GM23248 (cell line): ENCODE data around the gene BTBD3. TPM values are rescaled to one million over a fixed set of nuclear protein-coding genes. Genes with fewer than 3 reads are reported as not detected.
A peak's percentile ranks its signal among the peaks of the same experiment; 100 is the strongest.

ENCODE experiments used
- DNase-seq: peaks from one replicate; pipeline ENCODE4 v3.0.0-alpha.2; 2015
- H2AFZ ChIP-seq: fragments of 200-600 bp; sonication (generic); 2 replicates; pipeline ENCODE4 v1.6.1; 2016; ENCODE audit warnings: antibody characterized with exemption
- H3F3A ChIP-seq: fragments of 200-600 bp; sonication (generic); 2 replicates; pipeline ENCODE4 v1.6.1; 2016; ENCODE audit warnings: mild to moderate bottlenecking, antibody characterized with exemption, mixed run types; ENCODE audit not compliant: insufficient read depth
- H3K27ac ChIP-seq: fragments of 200-600 bp; sonication (generic); 2 replicates; pipeline ENCODE4 v1.5.1; 2016; ENCODE audit warnings: mild to moderate bottlenecking
- H3K27me3 ChIP-seq: fragments of 200-600 bp; sonication (generic); replicated peaks from 2 replicates; pipeline ENCODE4 v1.6.1; 2016; ENCODE audit warnings: mild to moderate bottlenecking; ENCODE audit not compliant: insufficient read depth
- H3K36me3 ChIP-seq: fragments of 200-600 bp; sonication (generic); 2 replicates; pipeline ENCODE4 v1.6.1; 2016; ENCODE audit warnings: low read depth, mild to moderate bottlenecking
- H3K4me1 ChIP-seq: fragments of 200-600 bp; sonication (generic); 2 replicates; pipeline ENCODE4 v1.6.1; 2016; ENCODE audit warnings: mild to moderate bottlenecking; ENCODE audit not compliant: insufficient read depth
- H3K4me2 ChIP-seq: fragments of 200-600 bp; sonication (generic); one replicate; pipeline ENCODE4 v1.6.1; 2016; ENCODE audit warnings: mild to moderate bottlenecking; ENCODE audit not compliant: unreplicated experiment
- H3K4me3 ChIP-seq: fragments of 200-600 bp; sonication (generic); 2 replicates; pipeline ENCODE4 v1.5.1; 2016; ENCODE audit warnings: mild to moderate bottlenecking
- H3K79me2 ChIP-seq: fragments of 200-600 bp; sonication (generic); 2 replicates; pipeline ENCODE4 v1.6.1; 2016; ENCODE audit warnings: mild to moderate bottlenecking; ENCODE audit not compliant: insufficient read depth
- H3K9ac ChIP-seq: fragments of 200-600 bp; sonication (generic); 2 replicates; pipeline ENCODE4 v1.6.1; 2016; ENCODE audit warnings: mild to moderate bottlenecking
- H3K9me2 ChIP-seq: fragments of 200-600 bp; sonication (generic); 2 replicates; pipeline ENCODE4 v1.6.1; 2016; ENCODE audit warnings: mixed run types, mild to moderate bottlenecking, moderate library complexity; ENCODE audit not compliant: insufficient read depth
- H3K9me3 ChIP-seq: fragments of 200-600 bp; sonication (generic); one replicate; pipeline ENCODE4 v1.6.1; 2017; ENCODE audit warnings: low read depth
- H4K20me1 ChIP-seq: fragments of 200-600 bp; sonication (generic); 2 replicates; pipeline ENCODE4 v1.6.0; 2016; ENCODE audit not compliant: insufficient read depth
- EZH2 ChIP-seq: fragments of 200-600 bp; sonication (generic); IDR thresholded peaks from 2 replicates; pipeline ENCODE4 v1.6.1; 2018; ENCODE audit warnings: antibody characterized with exemption, mild to moderate bottlenecking; ENCODE audit not compliant: insufficient read depth, poor library complexity, severe bottlenecking
- EZH2phosphoT487 ChIP-seq: fragments of 200-600 bp; sonication (generic); IDR thresholded peaks from 2 replicates; pipeline ENCODE4 v1.6.1; 2018; ENCODE audit warnings: antibody characterized with exemption, moderate library complexity, mild to moderate bottlenecking, low read depth; ENCODE audit not compliant: insufficient read depth
- WGBS, 2 experiments: methylation state at CpG; one replicate each; pipeline ENCODE4 v1.1.6; 2015 to 2017; ENCODE audit warnings: low lambda C conversion rate in 2 of 2, low coverage in 1 of 2; ENCODE audit errors: missing lambda C conversion rate in 2 of 2; 5-methylcytosine and 5-hydroxymethylcytosine counted together
- in situ Hi-C: fragments of 300-500 bp; cut with MboI; formaldehyde crosslinking; loops from 2 replicates; pipeline ENCODE4 v1.15.0; 2020
- polyA plus RNA-seq: library from polyadenylated mRNA; unstranded; fragments of >200 nt; fragmentation: Nextera tagmentation; extraction: Ambion mirVana; gene quantifications from 2 replicates; pipeline ENCODE4 v1.2.1, GENCODE V29; 2016
- total RNA-seq: library from RNA; depleted of rRNA; stranded (reverse); fragments of >200 nt; shearing (Covaris generic); gene quantifications from 2 replicates; pipeline ENCODE4 v1.2.3, GENCODE V29; 2014

Gene BTBD3
- total and polyA plus RNA-seq, 2 experiments from 2014 or later, result 12.5 to 30.5 TPM

DNA sequence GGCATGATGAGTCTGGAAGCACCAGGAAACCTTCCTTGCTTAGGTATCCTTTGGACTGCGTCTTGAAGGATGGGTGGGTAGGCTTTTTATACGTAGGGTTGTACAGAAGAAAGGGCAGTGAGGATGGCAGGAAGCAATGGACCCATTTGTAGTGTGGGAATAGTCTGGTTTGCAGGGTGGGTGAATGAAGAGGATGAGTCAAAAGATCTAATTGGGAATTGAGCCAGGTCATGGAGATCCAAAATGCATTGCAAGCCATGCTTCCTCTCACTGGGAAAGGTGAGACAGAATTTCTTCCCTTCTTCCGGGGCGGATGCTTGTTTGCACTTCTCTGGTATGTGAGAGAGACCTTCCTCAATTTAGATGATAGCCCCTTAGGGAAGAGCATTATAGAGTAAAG, 10.1 kb upstream of the BTBD3 start:
- Histone ChIP-seq H3K9me2 (no peaks in the 10 kb centered on the region), H4K20me1 (no peaks in the 10 kb centered on the region), H3F3A (peaks cover 8% of the 10 kb centered on the region), H2AFZ (no peak overlapping the region), H3K4me1 (peaks cover 6% of the 10 kb centered on the region), H3K4me3 (no peak overlapping the region), H3K36me3 (no peaks in the 10 kb centered on the region), H3K9me3 (no peaks in the 10 kb centered on the region), H3K27ac (no peak overlapping the region), H3K79me2 (peaks cover 97% of the 10 kb centered on the region), H3K27me3 (no peaks in the 10 kb centered on the region), H3K9ac (no peak overlapping the region), H3K4me2 (no peak overlapping the region)
- 97 to 98% methylated on average over 4 of the region's 4 CpGs for WGBS, 2 experiments
- in situ Hi-C loops, result no loop called here
- TF ChIP-seq EZH2phosphoT487, result no peak
- TF ChIP-seq EZH2, result no peak
- DNase-seq, result peak; percentile 32

DNA sequence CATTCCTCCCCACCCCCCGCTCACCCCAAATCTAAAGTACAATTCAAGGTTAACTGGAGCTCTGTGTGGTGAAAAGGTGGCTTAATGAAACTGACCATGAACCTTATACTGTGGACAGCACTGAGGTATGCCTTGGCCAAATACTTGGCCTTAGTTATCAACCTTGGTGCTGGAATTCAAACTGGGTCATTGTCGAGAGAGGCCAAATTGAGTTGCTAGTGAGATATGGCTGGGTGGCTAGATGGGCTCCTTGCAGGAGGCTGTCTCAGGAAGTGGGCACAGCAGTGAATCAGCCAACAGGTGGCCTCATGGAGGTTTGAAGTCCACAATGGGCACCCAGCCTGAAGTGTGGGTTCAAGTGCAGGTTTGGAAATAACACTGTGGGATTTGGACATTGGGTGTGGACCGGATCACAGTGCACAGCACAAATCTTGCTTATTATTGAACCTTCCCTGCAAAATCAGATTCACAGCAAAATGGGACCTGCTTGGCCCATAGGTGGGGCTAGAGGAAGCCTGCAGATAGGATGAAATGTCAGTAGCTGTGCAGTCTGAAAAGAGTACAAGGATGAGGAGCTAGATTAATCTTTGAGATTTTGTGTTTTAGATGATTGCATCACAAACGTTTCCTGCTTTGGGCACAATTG, 5.6 kb upstream of the BTBD3 start:
- Histone ChIP-seq H3K4me1 (0 out of 2 replicates have a peak, but pooled peaks cover under 1% of the 10 kb centered on the region), H3F3A (no peaks in the 10 kb centered on the region), H3K9me2 (no peaks in the 10 kb centered on the region), H3K9ac (no peak overlapping the region), H3K27ac (no peak overlapping the region), H3K4me2 (no peak overlapping the region), H3K36me3 (no peaks in the 10 kb centered on the region), H3K4me3 (no peak overlapping the region), H3K27me3 (no peaks in the 10 kb centered on the region), H3K9me3 (no peaks in the 10 kb centered on the region), H2AFZ (no peak overlapping the region), H3K79me2 (peaks cover 100% of the 10 kb centered on the region), H4K20me1 (0 out of 2 replicates have a peak, but pooled peaks cover 5% of the 10 kb centered on the region)
- TF ChIP-seq EZH2, result no peak
- TF ChIP-seq EZH2phosphoT487, result no peak
- in situ Hi-C loops, result no loop called here
- peak; percentile 19 for DNase-seq
- WGBS, 2 experiments, result 89 to 91% methylated on average over 4 of the region's 4 CpGs

DNA sequence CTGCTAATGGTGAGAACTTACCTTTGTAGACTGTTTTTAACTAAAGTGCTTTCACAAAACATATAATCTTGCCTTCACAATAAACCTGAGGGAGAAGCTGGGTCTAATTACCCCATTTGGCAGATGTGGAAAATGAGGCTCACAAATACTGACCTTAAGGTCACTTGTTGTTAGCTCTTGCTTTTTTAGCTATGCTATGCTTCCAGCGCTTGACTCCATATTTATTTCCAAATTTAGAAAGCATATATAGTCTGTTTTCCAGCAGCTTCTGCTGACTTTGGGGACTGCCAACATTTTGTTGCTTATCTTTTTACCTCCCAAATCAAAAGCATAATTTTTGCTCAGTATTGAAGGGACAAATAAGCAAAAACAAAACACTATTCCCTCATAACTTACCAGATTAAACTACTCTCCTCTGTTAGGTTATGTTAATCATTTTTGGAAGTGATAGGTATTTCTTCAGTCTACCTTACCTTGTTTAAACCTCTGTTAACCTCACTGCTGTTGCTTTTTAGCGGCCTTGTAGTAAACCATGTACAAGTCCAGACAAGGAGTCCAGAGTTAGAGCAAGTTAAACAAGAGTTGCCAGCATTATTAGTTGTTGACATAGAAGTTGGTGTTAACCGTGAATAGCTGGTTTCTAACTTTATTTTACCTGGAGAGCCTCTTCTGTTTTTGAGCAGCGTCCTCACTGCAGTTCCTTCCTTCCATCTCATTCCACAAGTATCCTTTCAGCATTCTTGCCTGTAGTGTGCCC, 4.9 kb upstream of the BTBD3 start:
- no peak overlapping the region for H3K27ac ChIP-seq

DNA sequence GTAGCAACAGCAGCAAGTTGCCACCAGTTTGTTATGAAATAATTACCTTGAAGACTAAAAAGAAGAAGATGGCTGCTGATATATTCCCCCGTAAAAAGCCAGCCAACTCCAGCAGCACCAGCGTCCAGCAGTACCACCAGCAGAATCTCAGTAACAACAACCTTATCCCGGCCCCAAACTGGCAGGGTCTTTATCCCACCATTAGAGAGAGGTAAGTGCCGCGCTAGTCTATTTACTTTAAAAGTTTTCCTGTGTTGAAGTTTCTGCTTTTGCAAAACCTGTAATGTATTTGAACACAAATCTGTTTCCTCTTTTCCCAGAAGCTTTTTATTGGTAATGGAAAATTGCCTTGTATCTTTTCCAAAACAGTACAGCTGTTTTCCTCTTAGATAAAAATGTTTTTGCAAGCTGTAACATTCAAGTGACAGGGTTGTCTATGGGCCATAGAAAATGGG, 725 bp downstream of the BTBD3 start:
- TF ChIP-seq EZH2, result no peak
- TF ChIP-seq EZH2phosphoT487, result no peak
- H2AFZ ChIP-seq, result peak overlapping the region; percentile 9; the same call in 1 of the 2 replicates
- peak overlapping the region; percentile 37; the same call in 1 of the 2 replicates for H3K4me3 ChIP-seq
- WGBS, 2 experiments, result 31 to 36% methylated on average over 5 of the region's 5 CpGs
- H3K9me3 ChIP-seq, result no peaks in the 10 kb centered on the region
- H3K27me3 ChIP-seq, result no peaks in the 10 kb centered on the region
- H3K9me2 ChIP-seq, result no peaks in the 10 kb centered on the region
- in situ Hi-C loops, result no loop called here
- H3K27ac ChIP-seq, result no peak overlapping the region
- H3K79me2 ChIP-seq, result peaks cover 83% of the 10 kb centered on the region
- no peak overlapping the region for H3K9ac ChIP-seq
- peak; percentile 2 for DNase-seq
- peaks cover 14% of the 10 kb centered on the region; the same call in 1 of the 2 replicates for H3K4me1 ChIP-seq
- H3K4me2 ChIP-seq, result peak overlapping the region; percentile 25
- 0 out of 2 replicates have a peak, but pooled peaks cover 3% of the 10 kb centered on the region for H3K36me3 ChIP-seq
- H4K20me1 ChIP-seq, result 0 out of 2 replicates have a peak, but pooled peaks cover 5% of the 10 kb centered on the region
- H3F3A ChIP-seq, result no peaks in the 10 kb centered on the region

More for the DNA sequence above, 4.9 kb upstream of the BTBD3 start:
- Histone ChIP-seq H3K4me1 (peaks cover 8% of the 10 kb centered on the region; the same call in 1 of the 2 replicates), H3K9me2 (no peaks in the 10 kb centered on the region), H2AFZ (no peak overlapping the region), H3K9me3 (no peaks in the 10 kb centered on the region), H3K36me3 (no peaks in the 10 kb centered on the region), H3F3A (no peaks in the 10 kb centered on the region), H3K79me2 (peaks cover 100% of the 10 kb centered on the region), H4K20me1 (0 out of 2 replicates have a peak, but pooled peaks cover 5% of the 10 kb centered on the region), H3K4me2 (no peak overlapping the region), H3K27me3 (no peaks in the 10 kb centered on the region), H3K4me3 (no peak overlapping the region), H3K9ac (no peak overlapping the region)
- TF ChIP-seq EZH2 (no peak), EZH2phosphoT487 (no peak)
- 97 to 98% methylated on average over 4 of the region's 4 CpGs for WGBS, 2 experiments
- no peak for DNase-seq
- in situ Hi-C loops, result no loop called here
